ENCODE data around the gene IQCF2. TPM values are rescaled to one million over a fixed set of nuclear protein-coding genes. Genes with fewer than 3 reads are reported as not detected.
"Not testable (repeated sequence)": the region's sequence is repeated elsewhere in the genome, so short reads cannot be mapped to it uniquely, and the experiment has no call there.

IQCF2 gene
- total RNA-seq, 1 donor from 2014 or later, result not detected

DNA sequence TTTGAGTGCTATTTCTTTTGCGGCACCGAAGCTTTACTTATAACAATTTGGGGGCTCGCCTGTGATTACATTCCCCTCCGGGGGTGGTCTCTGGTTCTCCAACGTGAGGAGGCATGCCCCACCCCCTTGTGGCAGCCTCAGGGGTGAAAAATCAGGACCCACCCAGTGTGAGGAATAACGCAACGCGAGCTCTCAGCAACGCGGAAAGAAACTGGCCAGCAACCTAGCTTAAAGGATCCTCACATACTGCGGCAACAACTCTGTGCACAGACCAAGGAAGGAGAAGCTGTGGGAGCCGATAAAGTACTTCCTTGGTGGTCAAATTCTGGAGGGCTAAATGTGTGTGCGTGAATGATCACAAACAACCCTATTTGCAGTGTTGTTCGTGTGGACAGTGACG, 36.0 kb downstream of the IQCF2 start:
- Mint-ChIP-seq H3K36me3 (ENCODE audit: low read depth) (no peaks in the 10 kb centered on the region), H3K27me3 (ENCODE audit: low read depth) (peaks cover 20% of the 10 kb centered on the region), H3K9me3 (no peaks in the 10 kb centered on the region), H3K27ac (ENCODE audit: unreplicated experiment) (no peak overlapping the region), H3K4me1 (peaks cover 5% of the 10 kb centered on the region), H3K4me3 (no peak overlapping the region)
- no peak for DNase-seq (ENCODE audit: low read depth, low spot score)
- no peak for TF ChIP-seq CTCF (conservative IDR thresholded peaks at IDR 0.05)

GRCh38 chr3:51900043-51900442, 38.6 kb downstream of the IQCF2 start:
- H3K36me3 Mint-ChIP-seq (ENCODE audit: low read depth); H3K4me3 Mint-ChIP-seq; H3K9me3 Mint-ChIP-seq; H3K4me1 Mint-ChIP-seq; H3K27ac Mint-ChIP-seq (ENCODE audit: unreplicated experiment); DNase-seq (ENCODE audit: low read depth, low spot score): not testable (repeated sequence)
- peaks cover 25% of the 10 kb centered on the region for H3K27me3 Mint-ChIP-seq (ENCODE audit: low read depth)

DNA sequence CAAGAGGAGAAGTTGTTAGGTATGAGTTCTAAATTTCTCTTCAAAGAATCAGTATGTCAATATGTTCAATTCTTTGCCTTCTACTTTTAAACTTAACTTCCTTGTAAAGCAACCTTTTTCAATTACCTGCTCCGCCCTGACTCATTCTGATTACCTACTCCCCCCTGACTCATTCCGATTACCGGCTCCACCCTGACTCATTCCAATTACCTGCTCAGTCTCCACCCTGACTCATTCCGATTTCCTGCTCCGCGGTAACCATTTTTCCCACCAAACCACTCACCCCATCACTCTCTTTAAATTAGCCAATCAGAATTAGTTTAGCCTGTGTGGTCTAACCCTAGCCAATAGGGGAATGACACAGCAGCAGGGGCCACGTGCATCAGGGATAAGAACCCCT, 40.9 kb downstream of the IQCF2 start:
- DNase-seq (ENCODE audit: low read depth, low spot score), result not testable (repeated sequence)

DNA sequence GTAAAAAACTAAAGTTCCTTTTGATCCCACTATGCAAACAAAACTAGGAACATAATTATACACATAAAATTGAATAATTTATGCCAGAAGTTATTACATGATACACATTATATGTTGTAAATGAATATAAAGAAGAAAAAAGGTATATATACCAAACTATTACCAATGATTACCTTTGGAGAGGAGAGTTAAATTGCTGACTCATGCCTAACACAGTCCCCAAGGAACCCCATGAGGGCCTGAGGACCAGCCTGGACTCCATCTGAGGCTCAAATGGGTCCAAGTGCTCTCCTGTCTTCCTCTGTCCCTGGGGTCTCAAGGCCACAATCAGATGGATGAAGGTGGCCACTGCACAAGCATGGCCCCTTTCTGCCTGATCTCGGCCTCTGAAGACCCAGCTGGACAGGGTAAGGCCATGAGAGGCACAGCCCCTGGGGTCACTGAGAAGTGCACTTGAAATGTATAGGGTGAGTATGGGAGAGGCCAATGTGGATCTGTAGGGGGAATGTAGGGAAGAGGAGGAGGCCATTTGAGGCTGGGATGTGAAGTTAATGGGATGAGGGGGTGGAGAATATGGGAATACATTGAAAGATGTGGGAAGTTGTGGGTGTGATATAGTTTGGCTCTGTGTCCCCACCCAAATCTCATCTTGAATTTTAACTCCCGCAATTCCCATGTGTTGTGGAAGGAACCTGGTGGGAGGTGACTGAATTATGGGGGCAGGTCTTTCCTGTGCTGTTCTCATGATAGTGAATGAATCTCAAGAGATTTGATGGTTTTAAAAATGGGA, 42.8 kb downstream of the IQCF2 start:
- no peak for DNase-seq (ENCODE audit: low read depth, low spot score)
- peaks cover 19% of the 10 kb centered on the region for H3K27me3 Mint-ChIP-seq (ENCODE audit: low read depth)
- H3K4me1 Mint-ChIP-seq, result no peaks in the 10 kb centered on the region
- no peak overlapping the region for H3K27ac Mint-ChIP-seq (ENCODE audit: unreplicated experiment)
- H3K36me3 Mint-ChIP-seq (ENCODE audit: low read depth), result peaks cover 8% of the 10 kb centered on the region
- no peak for TF ChIP-seq CTCF (conservative IDR thresholded peaks at IDR 0.05)
- peaks cover 3% of the 10 kb centered on the region for H3K9me3 Mint-ChIP-seq
- no peak overlapping the region for H3K4me3 Mint-ChIP-seq

More for the DNA sequence above, 40.9 kb downstream of the IQCF2 start:
- H3K4me1 Mint-ChIP-seq; H3K36me3 Mint-ChIP-seq (ENCODE audit: low read depth); H3K27ac Mint-ChIP-seq (ENCODE audit: unreplicated experiment); H3K9me3 Mint-ChIP-seq; H3K4me3 Mint-ChIP-seq: not testable (repeated sequence)
- peaks cover 25% of the 10 kb centered on the region for H3K27me3 Mint-ChIP-seq (ENCODE audit: low read depth)

- peaks cover 3% of the 10 kb centered on the region for H3K27me3 Mint-ChIP-seq (ENCODE audit: low read depth)
- H3K9me3 Mint-ChIP-seq, result peaks cover 5% of the 10 kb centered on the region
- TF ChIP-seq CTCF (conservative IDR thresholded peaks at IDR 0.05), result no peak
- no peak overlapping the region for H3K4me3 Mint-ChIP-seq
- peaks cover 8% of the 10 kb centered on the region for H3K36me3 Mint-ChIP-seq (ENCODE audit: low read depth)
- no peak overlapping the region for H3K27ac Mint-ChIP-seq (ENCODE audit: unreplicated experiment)
- no peak for DNase-seq (ENCODE audit: low read depth, low spot score)
- H3K4me1 Mint-ChIP-seq, result no peaks in the 10 kb centered on the region
Measured at GRCh38 chr3:51908026-51908425, 46.6 kb downstream of the IQCF2 start.

Other genes with a start within 250 kb of the IQCF2 start
- 20.8 and 23.2 TPM in 2 replicates for gene TEX264, start 190.4 kb upstream of the IQCF2 start, total RNA-seq
- 6.6 and 8.3 TPM in 2 replicates for gene GRM2, start 154.5 kb upstream of the IQCF2 start, total RNA-seq
- not detected in 2 replicates for gene IQCF6, start 82.4 kb upstream of the IQCF2 start, total RNA-seq
- gene IQCF5, start 14.0 kb downstream of the IQCF2 start, total RNA-seq, result not detected in 2 replicates
- not detected in 2 replicates for gene IQCF1, start 41.7 kb downstream of the IQCF2 start, total RNA-seq
- 37.9 and 40.1 TPM in 2 replicates for gene RRP9, start 80.3 kb downstream of the IQCF2 start, total RNA-seq
- gene PARP3, start 80.7 kb downstream of the IQCF2 start, total RNA-seq, result 4.3 and 4.6 TPM in 2 replicates
- 0.18 and 0.23 TPM in 2 replicates for gene GPR62, start 93.8 kb downstream of the IQCF2 start, total RNA-seq
- 228 and 235 TPM in 2 replicates for gene PCBP4, start 105.8 kb downstream of the IQCF2 start, total RNA-seq
- 4.7 and 6.2 TPM in 2 replicates for gene ABHD14B, start 112.4 kb downstream of the IQCF2 start, total RNA-seq
- gene ABHD14A, start 113.4 kb downstream of the IQCF2 start, total RNA-seq, result 12.3 and 14.8 TPM in 2 replicates
- gene ACY1, start 121.9 kb downstream of the IQCF2 start, total RNA-seq, result 29.9 and 32.5 TPM in 2 replicates
- gene RPL29, start 134.3 kb downstream of the IQCF2 start, total RNA-seq, result 1,471 and 1,533 TPM in 2 replicates
- 24.2 and 24.3 TPM in 2 replicates for gene DUSP7, start 195.0 kb downstream of the IQCF2 start, total RNA-seq